GM23248 (cell line): ENCODE results near the gene NEDD9. TPM values are rescaled to one million over a fixed set of nuclear protein-coding genes. Genes with fewer than 3 reads are reported as not detected.

Experiments
- DNase-seq: peaks from one replicate; pipeline ENCODE4 v3.0.0-alpha.2; 2015
- H2AFZ ChIP-seq: fragments of 200-600 bp; sonication (generic); 2 replicates; pipeline ENCODE4 v1.6.1; 2016; ENCODE audit warnings: antibody characterized with exemption
- H3F3A ChIP-seq: fragments of 200-600 bp; sonication (generic); 2 replicates; pipeline ENCODE4 v1.6.1; 2016; ENCODE audit warnings: mild to moderate bottlenecking, antibody characterized with exemption, mixed run types; ENCODE audit not compliant: insufficient read depth
- H3K27ac ChIP-seq: fragments of 200-600 bp; sonication (generic); 2 replicates; pipeline ENCODE4 v1.5.1; 2016; ENCODE audit warnings: mild to moderate bottlenecking
- H3K27me3 ChIP-seq: fragments of 200-600 bp; sonication (generic); replicated peaks from 2 replicates; pipeline ENCODE4 v1.6.1; 2016; ENCODE audit warnings: mild to moderate bottlenecking; ENCODE audit not compliant: insufficient read depth
- H3K36me3 ChIP-seq: fragments of 200-600 bp; sonication (generic); 2 replicates; pipeline ENCODE4 v1.6.1; 2016; ENCODE audit warnings: low read depth, mild to moderate bottlenecking
- H3K4me1 ChIP-seq: fragments of 200-600 bp; sonication (generic); 2 replicates; pipeline ENCODE4 v1.6.1; 2016; ENCODE audit warnings: mild to moderate bottlenecking; ENCODE audit not compliant: insufficient read depth
- H3K4me2 ChIP-seq: fragments of 200-600 bp; sonication (generic); one replicate; pipeline ENCODE4 v1.6.1; 2016; ENCODE audit warnings: mild to moderate bottlenecking; ENCODE audit not compliant: unreplicated experiment
- H3K4me3 ChIP-seq: fragments of 200-600 bp; sonication (generic); 2 replicates; pipeline ENCODE4 v1.5.1; 2016; ENCODE audit warnings: mild to moderate bottlenecking
- H3K79me2 ChIP-seq: fragments of 200-600 bp; sonication (generic); 2 replicates; pipeline ENCODE4 v1.6.1; 2016; ENCODE audit warnings: mild to moderate bottlenecking; ENCODE audit not compliant: insufficient read depth
- H3K9ac ChIP-seq: fragments of 200-600 bp; sonication (generic); 2 replicates; pipeline ENCODE4 v1.6.1; 2016; ENCODE audit warnings: mild to moderate bottlenecking
- H3K9me2 ChIP-seq: fragments of 200-600 bp; sonication (generic); 2 replicates; pipeline ENCODE4 v1.6.1; 2016; ENCODE audit warnings: mixed run types, mild to moderate bottlenecking, moderate library complexity; ENCODE audit not compliant: insufficient read depth
- H3K9me3 ChIP-seq: fragments of 200-600 bp; sonication (generic); one replicate; pipeline ENCODE4 v1.6.1; 2017; ENCODE audit warnings: low read depth
- H4K20me1 ChIP-seq: fragments of 200-600 bp; sonication (generic); 2 replicates; pipeline ENCODE4 v1.6.0; 2016; ENCODE audit not compliant: insufficient read depth
- EZH2 ChIP-seq: fragments of 200-600 bp; sonication (generic); IDR thresholded peaks from 2 replicates; pipeline ENCODE4 v1.6.1; 2018; ENCODE audit warnings: antibody characterized with exemption, mild to moderate bottlenecking; ENCODE audit not compliant: insufficient read depth, poor library complexity, severe bottlenecking
- EZH2phosphoT487 ChIP-seq: fragments of 200-600 bp; sonication (generic); IDR thresholded peaks from 2 replicates; pipeline ENCODE4 v1.6.1; 2018; ENCODE audit warnings: antibody characterized with exemption, moderate library complexity, mild to moderate bottlenecking, low read depth; ENCODE audit not compliant: insufficient read depth
- WGBS, 2 experiments: methylation state at CpG; one replicate each; pipeline ENCODE4 v1.1.6; 2015 to 2017; ENCODE audit warnings: low lambda C conversion rate in 2 of 2, low coverage in 1 of 2; ENCODE audit errors: missing lambda C conversion rate in 2 of 2; 5-methylcytosine and 5-hydroxymethylcytosine counted together
- in situ Hi-C: fragments of 300-500 bp; cut with MboI; formaldehyde crosslinking; loops from 2 replicates; pipeline ENCODE4 v1.15.0; 2020
- polyA plus RNA-seq: library from polyadenylated mRNA; unstranded; fragments of >200 nt; fragmentation: Nextera tagmentation; extraction: Ambion mirVana; gene quantifications from 2 replicates; pipeline ENCODE4 v1.2.1, GENCODE V29; 2016
- total RNA-seq: library from RNA; depleted of rRNA; stranded (reverse); fragments of >200 nt; shearing (Covaris generic); gene quantifications from 2 replicates; pipeline ENCODE4 v1.2.3, GENCODE V29; 2014

Gene NEDD9
- total and polyA plus RNA-seq, 2 experiments from 2014 or later, result 3.0 to 4.2 TPM

DNA sequence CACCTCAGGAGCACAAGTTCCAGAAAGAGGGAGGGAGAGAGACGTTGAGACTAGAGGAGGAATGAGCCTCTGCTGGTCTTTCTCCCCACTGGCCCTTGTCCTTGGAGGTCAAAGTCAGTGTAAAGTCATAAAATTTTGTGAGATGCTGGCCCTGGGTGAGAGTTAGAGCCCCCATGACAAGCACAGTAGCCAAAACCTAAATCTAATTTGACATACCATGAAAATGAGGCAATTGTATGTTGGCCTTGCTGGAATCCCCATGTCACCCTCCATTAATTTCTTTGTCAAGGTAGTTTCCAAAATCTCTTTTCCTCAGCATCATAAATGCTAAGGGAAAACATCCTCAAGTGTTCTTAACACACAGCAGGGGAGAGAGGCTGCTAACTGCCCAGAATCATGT, 17.6 kb upstream of the NEDD9 start:
- 91 to 92% methylated on average over 1 of the region's 1 CpG for WGBS, 2 experiments
- Histone ChIP-seq H3K36me3 (no peaks in the 10 kb centered on the region), H3K4me1 (peaks cover 20% of the 10 kb centered on the region), H3K27me3 (no peaks in the 10 kb centered on the region), H3K9me2 (no peaks in the 10 kb centered on the region), H3K9me3 (no peaks in the 10 kb centered on the region), H3K4me2 (no peak overlapping the region), H3K79me2 (no peaks in the 10 kb centered on the region), H3K9ac (no peak overlapping the region), H3F3A (peaks cover 18% of the 10 kb centered on the region; the same call in 1 of the 2 replicates), H3K27ac (no peak overlapping the region), H2AFZ (no peak overlapping the region), H3K4me3 (no peak overlapping the region), H4K20me1 (no peaks in the 10 kb centered on the region)
- TF ChIP-seq EZH2phosphoT487, result no peak
- no peak for TF ChIP-seq EZH2
- in situ Hi-C loops, result no loop called here
- no peak for DNase-seq

DNA sequence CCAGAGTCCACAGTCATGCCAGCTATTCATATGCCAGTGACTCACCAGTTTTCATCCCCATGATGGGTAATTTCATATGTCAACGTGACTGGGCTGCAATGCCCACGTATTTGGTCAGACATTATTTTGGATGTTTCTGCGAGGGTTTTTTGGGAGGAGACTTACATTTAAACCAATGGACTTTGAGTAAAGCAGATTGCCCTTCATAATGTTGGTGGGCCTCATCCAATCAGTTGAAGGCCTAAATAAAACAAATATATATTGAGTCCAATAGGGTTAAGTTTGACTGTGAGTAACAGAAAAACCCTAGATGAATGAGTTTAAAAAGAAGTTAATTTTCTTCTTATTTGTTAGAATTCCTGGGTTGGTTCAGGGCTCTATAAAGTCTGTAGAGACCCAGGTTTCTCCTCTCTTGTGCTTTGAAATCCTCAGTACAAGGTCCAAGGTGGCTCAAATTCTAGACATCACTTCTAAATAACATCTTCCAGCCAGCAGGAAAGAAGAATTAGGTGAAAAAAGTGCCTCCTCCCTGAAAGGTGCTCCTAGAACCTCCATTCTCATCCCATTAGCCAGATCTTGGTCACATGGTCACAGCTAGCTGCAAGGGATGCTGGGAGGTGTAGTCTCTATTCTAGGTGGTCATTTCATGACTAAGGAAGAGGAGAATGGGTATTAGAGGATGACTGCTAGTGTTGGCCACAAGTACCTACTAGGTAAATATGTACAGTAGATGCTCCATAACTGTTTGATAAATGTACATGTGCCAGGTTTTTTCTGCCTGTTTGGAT, 16.7 kb upstream of the NEDD9 start:
- WGBS, 2 experiments, result 93 to 95% methylated on average over 3 of the region's 3 CpGs
- H3K36me3 ChIP-seq, result no peaks in the 10 kb centered on the region
- H3K4me1 ChIP-seq, result peaks cover 22% of the 10 kb centered on the region
- H2AFZ ChIP-seq, result no peak overlapping the region
- no peaks in the 10 kb centered on the region for H4K20me1 ChIP-seq
- no peak overlapping the region for H3K4me3 ChIP-seq
- no peaks in the 10 kb centered on the region for H3K9me3 ChIP-seq
- H3K27me3 ChIP-seq, result no peaks in the 10 kb centered on the region
- no peaks in the 10 kb centered on the region for H3K9me2 ChIP-seq
- DNase-seq, result no peak
- no peak overlapping the region for H3K27ac ChIP-seq
- no peak overlapping the region for H3K4me2 ChIP-seq
- TF ChIP-seq EZH2phosphoT487, result no peak
- no peaks in the 10 kb centered on the region for H3K79me2 ChIP-seq
- H3F3A ChIP-seq, result peaks cover 22% of the 10 kb centered on the region; the same call in 1 of the 2 replicates
- in situ Hi-C loops, result no loop called here
- H3K9ac ChIP-seq, result no peak overlapping the region

DNA sequence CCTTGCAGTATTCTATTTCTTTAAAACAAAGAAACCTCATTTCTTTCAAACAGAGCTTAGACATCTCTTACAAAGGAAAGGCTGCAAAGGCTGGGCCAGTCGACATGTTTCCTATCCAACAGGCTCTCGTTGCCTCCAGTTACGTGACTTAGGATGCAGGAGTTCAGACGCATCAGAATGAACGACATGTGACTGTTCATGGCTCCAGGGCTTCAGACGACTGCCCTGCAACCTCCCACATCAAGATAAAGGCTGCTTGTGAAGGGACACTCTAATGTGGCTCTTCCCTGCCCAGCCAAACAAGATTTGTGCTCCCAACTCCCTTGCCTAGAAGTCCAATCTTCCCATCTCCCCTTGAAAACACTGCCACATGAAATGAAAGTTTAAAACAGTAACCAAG, 14.3 kb upstream of the NEDD9 start:
- no peak for TF ChIP-seq EZH2
- no peak for TF ChIP-seq EZH2phosphoT487
- in situ Hi-C loops, result no loop called here
- Histone ChIP-seq H3K4me3 (no peak overlapping the region), H3K9ac (no peak overlapping the region), H3F3A (peaks cover 15% of the 10 kb centered on the region; the same call in 1 of the 2 replicates), H2AFZ (no peak overlapping the region), H3K4me1 (peaks cover 19% of the 10 kb centered on the region), H3K79me2 (no peaks in the 10 kb centered on the region), H3K36me3 (no peaks in the 10 kb centered on the region), H4K20me1 (no peaks in the 10 kb centered on the region), H3K4me2 (no peak overlapping the region), H3K9me2 (no peaks in the 10 kb centered on the region), H3K9me3 (no peaks in the 10 kb centered on the region), H3K27ac (no peak overlapping the region), H3K27me3 (no peaks in the 10 kb centered on the region)
- WGBS, 2 experiments, result 95 to 97% methylated on average over 6 of the region's 6 CpGs
- no peak for DNase-seq

DNA sequence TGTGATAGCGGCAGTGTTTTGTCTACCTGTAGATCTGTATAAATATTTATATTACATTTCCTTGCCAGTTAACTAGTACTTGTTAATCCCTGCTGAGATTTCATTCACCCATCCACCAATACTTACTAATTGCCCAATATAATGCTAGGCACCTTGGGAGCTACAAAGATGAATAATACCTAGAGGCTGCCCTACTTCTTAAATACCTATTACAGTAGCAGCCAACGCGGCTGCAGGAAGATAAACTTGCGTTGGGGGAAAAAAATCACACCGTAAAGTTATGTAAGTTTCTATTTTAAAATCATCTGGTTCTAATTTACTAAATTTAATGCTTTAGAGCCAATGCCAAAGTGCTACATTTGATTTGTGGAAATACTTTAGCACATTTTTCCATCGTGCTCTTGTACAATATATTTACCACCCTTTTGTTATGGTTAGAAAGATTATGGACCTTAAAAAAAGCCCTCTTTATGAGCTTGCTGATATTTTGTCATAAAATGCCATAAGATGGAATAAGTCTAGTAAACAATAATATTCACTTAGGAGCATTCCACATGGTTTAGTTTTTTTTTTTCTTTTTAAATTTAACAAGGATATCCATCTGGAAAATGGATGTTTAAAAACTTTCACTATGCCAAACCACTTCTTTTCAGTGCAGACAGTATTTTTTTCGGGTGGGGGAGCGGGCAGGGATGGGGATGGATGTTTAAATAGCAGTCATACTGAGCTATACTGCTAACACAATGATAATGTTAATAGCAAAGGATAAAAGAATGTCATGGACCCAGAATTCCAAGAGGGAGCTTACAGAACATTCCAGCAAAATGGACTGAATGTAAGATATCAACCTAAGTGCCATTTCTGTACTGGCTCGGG, 13.2 kb upstream of the NEDD9 start:
- Histone ChIP-seq H3K9me3 (no peaks in the 10 kb centered on the region), H4K20me1 (no peaks in the 10 kb centered on the region), H3K4me1 (peaks cover 15% of the 10 kb centered on the region), H3K9ac (no peak overlapping the region), H3K4me3 (peak overlapping the region; percentile 2; the same call in 1 of the 2 replicates), H3F3A (peaks cover 12% of the 10 kb centered on the region; the same call in 1 of the 2 replicates), H3K36me3 (no peaks in the 10 kb centered on the region), H3K79me2 (no peaks in the 10 kb centered on the region), H3K27ac (no peak overlapping the region), H3K4me2 (peak overlapping the region; percentile 32), H2AFZ (peak overlapping the region; percentile 6; the same call in 1 of the 2 replicates), H3K9me2 (no peaks in the 10 kb centered on the region), H3K27me3 (no peaks in the 10 kb centered on the region)
- in situ Hi-C loops, result no loop called here
- peak; percentile 55 for DNase-seq
- WGBS, 2 experiments, result 28 to 30% methylated on average over 9 of the region's 9 CpGs
- TF ChIP-seq EZH2phosphoT487 (no peak), EZH2 (no peak)
